DOHH2 (cell line): ENCODE results near the gene DYRK2.

Experiments used
- H3F3A ChIP-seq: fragments of 200-600 bp; sonication (generic), shearing (Covaris generic); 2 replicates; pipeline ENCODE4 v1.6.0; 2016; ENCODE audit warnings: antibody characterized with exemption, mild to moderate bottlenecking; ENCODE audit not compliant: control insufficient read depth, insufficient read depth
- H3K27ac ChIP-seq: fragments of 200-600 bp; sonication (generic); 2 replicates; pipeline ENCODE4 v1.5.1; 2014; ENCODE audit warnings: low read depth, mild to moderate bottlenecking, low read length, moderate library complexity
- H3K27me3 ChIP-seq: fragments of 200-600 bp; sonication (generic); 2 replicates; pipeline ENCODE4 v1.6.1; 2014; ENCODE audit warnings: mild to moderate bottlenecking, low read length, mixed read lengths; ENCODE audit not compliant: control insufficient read depth
- H3K36me3 ChIP-seq: fragments of 200-600 bp; sonication (generic); 2 replicates; pipeline ENCODE4 v1.6.1; 2014; ENCODE audit warnings: mild to moderate bottlenecking, low read length, moderate library complexity, mixed read lengths; ENCODE audit not compliant: control insufficient read depth
- H3K4me1 ChIP-seq: fragments of 200-600 bp; sonication (generic); 2 replicates; pipeline ENCODE4 v1.6.1; 2014; ENCODE audit warnings: mild to moderate bottlenecking, low read length, mixed read lengths; ENCODE audit not compliant: control insufficient read depth
- H3K4me2 ChIP-seq: fragments of 200-600 bp; sonication (generic); 2 replicates; pipeline ENCODE4 v1.6.0; 2014; ENCODE audit warnings: mild to moderate bottlenecking, low read length, moderate library complexity
- H3K4me3 ChIP-seq: fragments of 200-600 bp; sonication (generic); 2 replicates; pipeline ENCODE4 v1.5.1; 2014; ENCODE audit warnings: mild to moderate bottlenecking, low read length, mixed read lengths
- H3K79me2 ChIP-seq: fragments of 200-600 bp; sonication (generic); 2 replicates; pipeline ENCODE4 v1.6.1; 2014; ENCODE audit warnings: mild to moderate bottlenecking, low read length, mixed read lengths; ENCODE audit not compliant: control insufficient read depth
- H3K9me2 ChIP-seq: fragments of 200-600 bp; sonication (generic); replicated peaks from 2 replicates; pipeline ENCODE4 v1.6.1; 2014; ENCODE audit warnings: mild to moderate bottlenecking, low read length, mixed read lengths; ENCODE audit not compliant: control insufficient read depth
- H3K9me3 ChIP-seq: fragments of 200-600 bp; sonication (generic); 2 replicates; pipeline ENCODE4 v1.6.1; 2014; ENCODE audit warnings: antibody characterized with exemption, low read length, mixed read lengths; ENCODE audit not compliant: control insufficient read depth, insufficient read depth
- H4K20me1 ChIP-seq: fragments of 200-600 bp; sonication (generic); 2 replicates; pipeline ENCODE4 v1.6.0; 2014; ENCODE audit warnings: low read depth, mild to moderate bottlenecking, antibody characterized with exemption, low read length, moderate library complexity; ENCODE audit not compliant: control insufficient read depth, insufficient read depth
- EZH2phosphoT487 ChIP-seq: fragments of 200-600 bp; sonication (generic); IDR thresholded peaks from 2 replicates; pipeline ENCODE4 v1.6.1; 2017; ENCODE audit warnings: borderline replicate concordance, mild to moderate bottlenecking, antibody characterized with exemption, low read length, moderate library complexity, mixed read lengths
- TF ChIP-seq, protein P1 (sequence below): fragments of 200-600 bp; sonication (generic); IDR thresholded peaks from one replicate; pipeline ENCODE4 v1.5.1; 2014; ENCODE audit warnings: antibody characterized with exemption, mild to moderate bottlenecking, low read depth, low read length; ENCODE audit not compliant: poor library complexity, severe bottlenecking

The DYRK2 gene

DNA sequence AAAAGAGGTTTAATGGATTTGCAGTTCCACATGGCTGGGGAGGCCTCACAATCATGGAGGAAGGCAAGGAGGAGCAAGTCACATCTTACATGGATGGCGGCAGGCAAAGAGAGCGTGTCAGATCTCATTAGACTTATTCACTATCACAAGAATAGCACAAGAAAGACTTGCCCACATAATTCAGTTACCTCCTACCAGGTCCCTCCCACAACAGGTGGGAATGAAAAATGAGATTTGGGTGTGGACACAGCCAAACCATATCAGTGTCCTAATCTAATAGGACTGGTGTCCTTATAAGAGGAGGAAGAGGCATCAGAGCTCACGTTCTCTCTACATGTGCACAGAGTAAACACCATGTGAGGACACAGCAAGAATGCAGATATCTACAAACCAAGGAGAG is 25.9 kb downstream of the DYRK2 start:
- Histone ChIP-seq H4K20me1 (no peaks in the 10 kb centered on the region), H3F3A (no peaks in the 10 kb centered on the region), H3K79me2 (no peaks in the 10 kb centered on the region), H3K27ac (no peak overlapping the region), H3K36me3 (no peaks in the 10 kb centered on the region; the same call in 1 of the 2 replicates), H3K9me3 (peaks cover 16% of the 10 kb centered on the region), H3K9me2 (no peaks in the 10 kb centered on the region), H3K4me3 (no peak overlapping the region), H3K4me1 (peaks cover 10% of the 10 kb centered on the region), H3K4me2 (no peak overlapping the region), H3K27me3 (no peaks in the 10 kb centered on the region)
- TF ChIP-seq EZH2phosphoT487, result no peak
- TF ChIP-seq, protein P1, sequence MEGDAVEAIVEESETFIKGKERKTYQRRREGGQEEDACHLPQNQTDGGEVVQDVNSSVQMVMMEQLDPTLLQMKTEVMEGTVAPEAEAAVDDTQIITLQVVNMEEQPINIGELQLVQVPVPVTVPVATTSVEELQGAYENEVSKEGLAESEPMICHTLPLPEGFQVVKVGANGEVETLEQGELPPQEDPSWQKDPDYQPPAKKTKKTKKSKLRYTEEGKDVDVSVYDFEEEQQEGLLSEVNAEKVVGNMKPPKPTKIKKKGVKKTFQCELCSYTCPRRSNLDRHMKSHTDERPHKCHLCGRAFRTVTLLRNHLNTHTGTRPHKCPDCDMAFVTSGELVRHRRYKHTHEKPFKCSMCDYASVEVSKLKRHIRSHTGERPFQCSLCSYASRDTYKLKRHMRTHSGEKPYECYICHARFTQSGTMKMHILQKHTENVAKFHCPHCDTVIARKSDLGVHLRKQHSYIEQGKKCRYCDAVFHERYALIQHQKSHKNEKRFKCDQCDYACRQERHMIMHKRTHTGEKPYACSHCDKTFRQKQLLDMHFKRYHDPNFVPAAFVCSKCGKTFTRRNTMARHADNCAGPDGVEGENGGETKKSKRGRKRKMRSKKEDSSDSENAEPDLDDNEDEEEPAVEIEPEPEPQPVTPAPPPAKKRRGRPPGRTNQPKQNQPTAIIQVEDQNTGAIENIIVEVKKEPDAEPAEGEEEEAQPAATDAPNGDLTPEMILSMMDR, result no peak

DNA sequence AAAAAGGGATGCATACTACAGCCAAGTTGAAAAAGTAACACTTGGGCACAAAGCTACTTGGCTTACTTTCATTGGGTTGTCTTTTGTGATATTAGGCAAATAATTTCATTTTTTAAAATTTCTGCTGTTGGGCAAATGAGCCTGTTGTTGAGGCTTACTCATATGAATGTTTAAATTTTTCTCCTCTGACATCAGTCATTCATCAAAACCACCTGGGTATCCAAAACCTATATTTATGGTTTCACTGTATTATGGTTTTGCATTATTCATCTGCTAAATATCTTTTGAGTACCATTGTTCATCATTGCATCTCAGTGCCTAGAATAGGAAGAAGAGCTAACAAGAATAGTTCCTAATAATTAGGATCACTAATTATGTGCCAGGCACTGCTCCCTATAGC is 28.1 kb downstream of the DYRK2 start:
- Histone ChIP-seq H3K79me2 (no peaks in the 10 kb centered on the region), H3K4me1 (peaks cover 10% of the 10 kb centered on the region), H3K9me3 (peaks cover 16% of the 10 kb centered on the region), H3K36me3 (no peaks in the 10 kb centered on the region; the same call in 1 of the 2 replicates), H3K27ac (no peak overlapping the region), H3F3A (no peaks in the 10 kb centered on the region), H3K4me2 (no peak overlapping the region), H4K20me1 (no peaks in the 10 kb centered on the region), H3K4me3 (no peak overlapping the region), H3K9me2 (no peaks in the 10 kb centered on the region), H3K27me3 (no peaks in the 10 kb centered on the region)
- no peak for TF ChIP-seq EZH2phosphoT487
- TF ChIP-seq, protein P1, result no peak

DNA sequence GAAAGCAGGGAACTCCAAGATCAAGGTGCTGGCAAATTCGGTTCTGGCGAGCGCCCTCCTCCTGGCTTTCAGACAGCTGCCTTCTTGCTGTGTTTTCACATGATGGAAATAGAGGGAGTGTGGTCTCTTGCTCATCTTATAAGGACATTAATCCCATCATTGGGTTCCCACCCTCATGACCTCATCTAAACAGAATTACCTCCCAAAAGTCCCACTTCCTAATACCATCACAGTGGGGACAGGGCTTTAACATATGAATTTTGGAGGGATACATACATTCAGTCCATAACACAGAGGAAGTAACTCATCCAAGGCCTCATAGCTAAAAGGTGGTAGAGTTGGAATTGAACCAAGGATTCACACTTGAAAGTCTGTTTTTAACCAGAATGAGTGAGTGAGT is 28.6 kb downstream of the DYRK2 start:
- no peaks in the 10 kb centered on the region for H3K79me2 ChIP-seq
- no peak overlapping the region for H3K4me2 ChIP-seq
- no peaks in the 10 kb centered on the region for H4K20me1 ChIP-seq
- H3F3A ChIP-seq, result no peaks in the 10 kb centered on the region
- H3K9me2 ChIP-seq, result no peaks in the 10 kb centered on the region
- H3K4me1 ChIP-seq, result peaks cover 10% of the 10 kb centered on the region
- no peak overlapping the region for H3K4me3 ChIP-seq
- TF ChIP-seq, protein P1, result no peak
- no peak for TF ChIP-seq EZH2phosphoT487
- H3K27ac ChIP-seq, result no peak overlapping the region
- no peaks in the 10 kb centered on the region; the same call in 1 of the 2 replicates for H3K36me3 ChIP-seq
- H3K27me3 ChIP-seq, result no peaks in the 10 kb centered on the region
- H3K9me3 ChIP-seq, result peaks cover 16% of the 10 kb centered on the region
